ENCODE measurements around the gene EPHA7.

Gene EPHA7

GRCh38 chr6:93418408-93419303, 703 bp downstream of the EPHA7 start:
- H3K27ac ChIP-seq (ENCODE audit: low read length), result peak overlapping the region; percentile 68
- no peaks in the 10 kb centered on the region for H3K36me3 ChIP-seq (ENCODE audit: control insufficient read depth in 1 of 2, insufficient read depth in 2 of 2, low read length in 2 of 2)
- no peaks in the 10 kb centered on the region for H3K9me3 ChIP-seq (ENCODE audit: control insufficient read depth in 1 of 2, low read length in 2 of 2)
- peaks cover 4 to 27% of the 10 kb centered on the region in 2 donors for H3K4me1 ChIP-seq (ENCODE audit: control insufficient read depth in 1 of 2, insufficient read depth in 2 of 2, low read length in 2 of 2)
- H3K27me3 ChIP-seq (ENCODE audit: low read depth, low read length), result peaks cover 17% of the 10 kb centered on the region
- H3K4me3 ChIP-seq (ENCODE audit: low read depth in 1 of 2, low read length in 2 of 2), result peak overlapping the region; percentile 70 to 97

- H3K27ac ChIP-seq (ENCODE audit: low read length), result peak overlapping the region; percentile 68
- no peaks in the 10 kb centered on the region for H3K9me3 ChIP-seq (ENCODE audit: control insufficient read depth in 1 of 2, low read length in 2 of 2)
- H3K36me3 ChIP-seq (ENCODE audit: control insufficient read depth in 1 of 2, insufficient read depth in 2 of 2, low read length in 2 of 2), result no peaks in the 10 kb centered on the region
- peaks cover 17% of the 10 kb centered on the region for H3K27me3 ChIP-seq (ENCODE audit: low read depth, low read length)
- H3K4me1 ChIP-seq (ENCODE audit: control insufficient read depth in 1 of 2, insufficient read depth in 2 of 2, low read length in 2 of 2), result peaks cover 4 to 27% of the 10 kb centered on the region in 2 donors
- H3K4me3 ChIP-seq (ENCODE audit: low read depth in 1 of 2, low read length in 2 of 2), result peak overlapping the region; percentile 70 to 97
These were observed 1.3 kb downstream of the EPHA7 start for GRCh38 chr6:93418033-93418407.

- H3K27ac ChIP-seq (ENCODE audit: low read length), result peak overlapping the region; percentile 68
- peaks cover 17% of the 10 kb centered on the region for H3K27me3 ChIP-seq (ENCODE audit: low read depth, low read length)
- no peaks in the 10 kb centered on the region for H3K9me3 ChIP-seq (ENCODE audit: control insufficient read depth in 1 of 2, low read length in 2 of 2)
- peaks cover 4 to 27% of the 10 kb centered on the region in 2 donors for H3K4me1 ChIP-seq (ENCODE audit: control insufficient read depth in 1 of 2, insufficient read depth in 2 of 2, low read length in 2 of 2)
- peak overlapping the region; percentile 70 to 97 for H3K4me3 ChIP-seq (ENCODE audit: low read depth in 1 of 2, low read length in 2 of 2)
- no peaks in the 10 kb centered on the region for H3K36me3 ChIP-seq (ENCODE audit: control insufficient read depth in 1 of 2, insufficient read depth in 2 of 2, low read length in 2 of 2)
These were observed 1.8 kb downstream of the EPHA7 start for GRCh38 chr6:93417421-93418013.

- Histone ChIP-seq H3K27ac (ENCODE audit: low read length) (peak overlapping the region; percentile 68), H3K36me3 (ENCODE audit: control insufficient read depth in 1 of 2, insufficient read depth in 2 of 2, low read length in 2 of 2) (no peaks in the 10 kb centered on the region), H3K4me1 (ENCODE audit: control insufficient read depth in 1 of 2, insufficient read depth in 2 of 2, low read length in 2 of 2) (peaks cover 4 to 27% of the 10 kb centered on the region in 2 donors), H3K27me3 (ENCODE audit: low read depth, low read length) (peaks cover 17% of the 10 kb centered on the region), H3K4me3 (ENCODE audit: low read depth in 1 of 2, low read length in 2 of 2) (peak overlapping the region; percentile 70 to 97), H3K9me3 (ENCODE audit: control insufficient read depth in 1 of 2, low read length in 2 of 2) (no peaks in the 10 kb centered on the region)
These were observed 2.6 kb downstream of the EPHA7 start for GRCh38 chr6:93416571-93417420.

- peaks cover 3 to 20% of the 10 kb centered on the region in 2 donors for H3K4me1 ChIP-seq (ENCODE audit: control insufficient read depth in 1 of 2, insufficient read depth in 2 of 2, low read length in 2 of 2)
- H3K27ac ChIP-seq (ENCODE audit: low read length), result no peak overlapping the region
- peaks cover 11% of the 10 kb centered on the region for H3K27me3 ChIP-seq (ENCODE audit: low read depth, low read length)
- no peak overlapping the region for H3K4me3 ChIP-seq (ENCODE audit: low read depth in 1 of 2, low read length in 2 of 2)
- H3K36me3 ChIP-seq (ENCODE audit: control insufficient read depth in 1 of 2, insufficient read depth in 2 of 2, low read length in 2 of 2), result no peaks in the 10 kb centered on the region
- no peaks in the 10 kb centered on the region for H3K9me3 ChIP-seq (ENCODE audit: control insufficient read depth in 1 of 2, low read length in 2 of 2)
These were observed 6.2 kb downstream of the EPHA7 start for GRCh38 chr6:93413190-93413589.

- Histone ChIP-seq H3K36me3 (ENCODE audit: control insufficient read depth in 1 of 2, insufficient read depth in 2 of 2, low read length in 2 of 2) (no peaks in the 10 kb centered on the region), H3K4me1 (ENCODE audit: control insufficient read depth in 1 of 2, insufficient read depth in 2 of 2, low read length in 2 of 2) (peaks cover 0 to 13% of the 10 kb centered on the region in 2 donors), H3K27me3 (ENCODE audit: low read depth, low read length) (peaks cover 3% of the 10 kb centered on the region), H3K27ac (ENCODE audit: low read length) (no peak overlapping the region), H3K4me3 (ENCODE audit: low read depth in 1 of 2, low read length in 2 of 2) (no peak overlapping the region), H3K9me3 (ENCODE audit: control insufficient read depth in 1 of 2, low read length in 2 of 2) (no peaks in the 10 kb centered on the region)
These were observed 6.9 kb downstream of the EPHA7 start for GRCh38 chr6:93412452-93412851.

GRCh38 chr6:93407186-93407585, 12.2 kb downstream of the EPHA7 start:
- Histone ChIP-seq H3K36me3 (ENCODE audit: control insufficient read depth in 1 of 2, insufficient read depth in 2 of 2, low read length in 2 of 2) (no peaks in the 10 kb centered on the region), H3K4me3 (ENCODE audit: low read depth in 1 of 2, low read length in 2 of 2) (no peak overlapping the region), H3K27ac (ENCODE audit: low read length) (no peak overlapping the region), H3K9me3 (ENCODE audit: control insufficient read depth in 1 of 2, low read length in 2 of 2) (no peaks in the 10 kb centered on the region), H3K4me1 (ENCODE audit: control insufficient read depth in 1 of 2, insufficient read depth in 2 of 2, low read length in 2 of 2) (peaks cover 0 to 16% of the 10 kb centered on the region in 2 donors), H3K27me3 (ENCODE audit: low read depth, low read length) (no peaks in the 10 kb centered on the region)

- Histone ChIP-seq H3K4me3 (ENCODE audit: low read depth in 1 of 2, low read length in 2 of 2) (no peak overlapping the region), H3K36me3 (ENCODE audit: control insufficient read depth in 1 of 2, insufficient read depth in 2 of 2, low read length in 2 of 2) (no peaks in the 10 kb centered on the region), H3K27ac (ENCODE audit: low read length) (no peak overlapping the region), H3K27me3 (ENCODE audit: low read depth, low read length) (no peaks in the 10 kb centered on the region), H3K9me3 (ENCODE audit: control insufficient read depth in 1 of 2, low read length in 2 of 2) (no peaks in the 10 kb centered on the region), H3K4me1 (ENCODE audit: control insufficient read depth in 1 of 2, insufficient read depth in 2 of 2, low read length in 2 of 2) (peaks cover 0 to 12% of the 10 kb centered on the region in 2 donors)
These were observed 16.0 kb downstream of the EPHA7 start for GRCh38 chr6:93403390-93403789.

GRCh38 chr6:93398723-93399122, 20.6 kb downstream of the EPHA7 start:
- no peak overlapping the region for H3K4me3 ChIP-seq (ENCODE audit: low read depth in 1 of 2, low read length in 2 of 2)
- peaks cover 0 to 18% of the 10 kb centered on the region in 2 donors for H3K4me1 ChIP-seq (ENCODE audit: control insufficient read depth in 1 of 2, insufficient read depth in 2 of 2, low read length in 2 of 2)
- H3K27ac ChIP-seq (ENCODE audit: low read length), result no peak overlapping the region

GRCh38 chr6:93394471-93394870, 24.9 kb downstream of the EPHA7 start:
- H3K4me1 ChIP-seq (ENCODE audit: control insufficient read depth in 1 of 2, insufficient read depth in 2 of 2, low read length in 2 of 2), result peaks cover 0 to 30% of the 10 kb centered on the region in 2 donors
- H3K27ac ChIP-seq (ENCODE audit: low read length), result no peak overlapping the region
- no peaks in the 10 kb centered on the region for H3K27me3 ChIP-seq (ENCODE audit: low read depth, low read length)
- no peak overlapping the region for H3K4me3 ChIP-seq (ENCODE audit: low read depth in 1 of 2, low read length in 2 of 2)
- H3K36me3 ChIP-seq (ENCODE audit: control insufficient read depth in 1 of 2, insufficient read depth in 2 of 2, low read length in 2 of 2), result no peaks in the 10 kb centered on the region
- no peaks in the 10 kb centered on the region for H3K9me3 ChIP-seq (ENCODE audit: control insufficient read depth in 1 of 2, low read length in 2 of 2)

More at GRCh38 chr6:93398723-93399122, 20.6 kb downstream of the EPHA7 start:
- H3K36me3 ChIP-seq (ENCODE audit: control insufficient read depth in 1 of 2, insufficient read depth in 2 of 2, low read length in 2 of 2), result no peaks in the 10 kb centered on the region
- H3K27me3 ChIP-seq (ENCODE audit: low read depth, low read length), result no peaks in the 10 kb centered on the region
- H3K9me3 ChIP-seq (ENCODE audit: control insufficient read depth in 1 of 2, low read length in 2 of 2), result no peaks in the 10 kb centered on the region

- no peaks in the 10 kb centered on the region for H3K9me3 ChIP-seq (ENCODE audit: control insufficient read depth in 1 of 2, low read length in 2 of 2)
- H3K27ac ChIP-seq (ENCODE audit: low read length), result no peak overlapping the region
- peaks cover 0 to 30% of the 10 kb centered on the region in 2 donors for H3K4me1 ChIP-seq (ENCODE audit: control insufficient read depth in 1 of 2, insufficient read depth in 2 of 2, low read length in 2 of 2)
- no peaks in the 10 kb centered on the region for H3K27me3 ChIP-seq (ENCODE audit: low read depth, low read length)
- H3K4me3 ChIP-seq (ENCODE audit: low read depth in 1 of 2, low read length in 2 of 2), result no peak overlapping the region
- H3K36me3 ChIP-seq (ENCODE audit: control insufficient read depth in 1 of 2, insufficient read depth in 2 of 2, low read length in 2 of 2), result no peaks in the 10 kb centered on the region
These were observed 25.7 kb downstream of the EPHA7 start for GRCh38 chr6:93393554-93394074.
